Measurements from ENCODE around the gene CAMK2N2.

Gene CAMK2N2

GRCh38 chr3:184239708-184240107 is 21.6 kb downstream of the CAMK2N2 start:
- no peak for DNase-seq

DNA sequence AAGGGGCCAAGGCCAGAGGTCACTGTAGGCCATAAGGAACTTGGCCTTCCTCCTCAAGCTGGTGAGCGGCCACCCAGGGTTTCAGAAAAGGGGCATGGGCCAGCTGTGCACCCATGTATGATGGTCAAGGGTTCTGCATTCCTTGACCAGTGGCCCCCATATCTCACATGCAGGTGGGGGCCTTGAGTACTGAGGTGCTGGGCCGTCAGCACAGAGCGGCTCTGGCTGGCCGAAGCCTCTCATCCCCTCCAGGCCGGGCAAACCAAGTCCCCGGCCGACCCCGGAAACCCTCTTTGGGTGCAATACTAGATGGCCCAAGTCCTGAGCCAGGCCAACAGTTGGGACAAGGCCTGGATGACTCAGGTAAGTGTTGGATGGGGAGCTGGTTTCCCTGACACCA is 22.1 kb downstream of the CAMK2N2 start:
- DNase-seq = no peak

DNA sequence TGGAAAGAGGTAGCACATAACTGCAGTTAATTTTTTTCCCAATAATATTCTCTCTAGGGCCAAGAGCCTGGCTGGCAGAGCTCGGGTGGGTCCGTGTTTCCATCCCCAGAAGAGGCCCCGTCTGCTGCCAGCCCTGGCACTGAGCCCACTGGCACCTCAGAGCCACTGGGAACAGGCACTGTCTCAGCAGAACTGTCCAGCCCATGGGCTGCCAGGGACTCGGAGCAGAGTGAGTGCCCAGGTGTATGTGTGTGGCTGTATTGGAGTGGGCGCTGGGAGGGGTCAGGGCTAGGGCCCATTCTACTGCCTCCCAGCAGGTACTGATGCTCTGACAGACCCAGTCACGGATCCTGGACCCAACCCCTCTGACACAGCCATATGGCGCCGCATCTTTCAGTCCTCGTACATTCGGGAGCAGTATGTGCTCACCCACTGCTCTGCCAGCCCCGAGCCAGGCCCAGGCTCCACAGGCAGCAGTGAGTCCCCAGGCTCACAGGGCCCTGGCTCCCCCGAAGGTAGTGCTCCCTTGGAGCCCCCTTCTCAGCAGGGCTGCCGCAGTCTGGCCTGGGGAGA is 23.0 kb downstream of the CAMK2N2 start:
- no peak for DNase-seq

GRCh38 chr3:184237807-184238206 is 23.5 kb downstream of the CAMK2N2 start:
- no peak for DNase-seq

DNA sequence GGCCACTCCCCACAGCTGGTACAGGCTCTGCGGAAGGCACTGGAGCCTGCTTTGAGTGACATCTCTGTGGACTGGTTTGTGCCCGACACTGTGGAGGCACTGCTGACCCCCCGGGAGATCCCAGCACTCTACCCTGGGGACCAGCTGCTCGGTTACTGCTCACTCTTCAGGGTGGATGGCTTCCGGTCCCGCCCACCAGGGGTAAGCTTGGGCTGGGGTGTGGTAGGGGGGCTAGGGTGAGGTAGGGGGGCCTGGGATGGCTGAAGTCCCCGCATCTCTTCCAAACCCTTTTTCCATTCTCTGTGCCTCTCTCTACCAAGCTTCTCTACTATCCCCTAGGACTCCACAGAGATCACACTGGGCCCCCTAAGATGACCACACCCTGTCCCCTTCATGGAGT is 24.1 kb downstream of the CAMK2N2 start:
- no peak for DNase-seq

DNA sequence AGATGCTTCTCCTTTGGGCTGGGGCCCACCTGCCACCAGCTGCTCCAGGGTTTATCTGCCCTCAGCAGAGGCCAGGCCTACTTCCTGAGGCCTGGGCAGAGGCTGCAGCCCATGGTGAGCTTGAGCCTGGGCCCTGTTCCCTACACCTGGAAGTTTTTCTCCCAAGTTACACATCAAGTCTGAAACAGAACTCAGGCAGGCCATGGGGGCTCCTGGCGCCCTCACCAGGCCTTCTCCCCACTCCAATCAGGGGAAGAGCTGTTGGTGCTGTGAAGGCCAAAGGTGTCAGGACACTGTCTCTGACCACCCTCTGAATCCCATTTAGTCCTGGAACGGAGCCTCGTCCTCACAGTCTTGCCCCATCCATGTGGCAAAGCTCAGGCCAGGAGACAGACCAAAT is 24.7 kb downstream of the CAMK2N2 start:
- no peak for DNase-seq

- DNase-seq = no peak
Observed at GRCh38 chr3:184236033-184236410, 25.3 kb downstream of the CAMK2N2 start.

DNA sequence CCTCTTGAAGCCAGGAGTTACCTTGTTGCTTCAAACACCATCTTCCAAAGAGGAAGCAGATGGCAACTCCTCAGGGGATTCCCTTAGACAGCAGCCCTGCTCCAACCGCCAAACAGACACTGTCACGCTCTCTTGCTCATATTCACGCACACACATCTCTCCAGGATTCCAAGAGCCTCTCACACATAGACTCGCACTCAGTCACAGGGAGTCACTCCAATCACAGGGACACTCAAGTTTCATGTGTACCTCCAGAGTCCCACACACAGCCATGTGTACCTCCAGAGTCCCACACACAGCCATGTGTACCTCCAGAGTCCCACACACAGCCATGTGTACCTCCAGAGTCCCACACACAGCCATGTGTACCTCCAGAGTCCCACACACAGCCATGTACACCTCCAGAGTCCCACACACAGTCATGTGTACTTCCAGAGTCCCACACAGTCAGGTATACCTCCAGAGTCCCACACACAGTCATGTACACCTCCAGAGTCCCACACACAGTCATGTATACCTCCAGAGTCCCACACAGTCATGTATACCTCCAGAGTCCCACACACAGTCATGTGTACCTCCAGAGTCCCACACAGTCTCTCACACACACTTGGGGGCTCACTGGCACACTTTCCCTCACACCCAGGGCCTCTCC is 25.8 kb downstream of the CAMK2N2 start:
- no peak for DNase-seq

DNA sequence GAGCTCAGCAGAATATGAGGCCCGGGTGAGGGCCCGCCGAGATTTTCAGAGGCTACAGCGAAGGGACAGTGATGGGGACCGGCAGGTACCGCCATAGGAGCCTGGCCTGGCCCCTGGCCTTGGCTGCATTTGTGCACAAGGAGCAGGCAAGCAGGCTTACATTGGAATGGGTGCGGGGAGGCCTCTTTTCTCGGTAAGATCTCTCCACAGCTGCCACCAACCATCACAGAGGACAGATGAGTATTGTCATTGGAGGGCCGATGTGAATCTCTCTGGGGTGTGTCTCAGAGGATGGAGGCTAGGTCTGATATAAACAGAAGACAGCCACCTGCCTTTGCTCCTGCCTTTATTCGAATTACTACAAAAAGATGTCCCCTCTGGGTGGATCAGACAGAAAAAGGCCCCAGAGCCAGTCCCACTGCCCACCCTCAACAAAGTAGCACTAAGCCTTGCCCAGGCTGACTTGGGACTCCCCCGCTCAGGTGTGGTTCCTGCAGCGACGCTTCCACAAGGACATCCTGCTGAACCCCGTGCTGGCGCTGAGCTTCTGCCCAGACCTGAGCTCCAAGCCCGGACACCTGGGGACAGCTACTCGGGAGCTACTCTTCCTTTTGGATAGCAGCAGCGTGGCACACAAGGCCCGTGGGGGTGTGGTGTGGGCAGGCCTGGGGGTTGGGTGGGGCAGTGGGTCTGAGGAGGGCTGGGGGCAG is 26.5 kb downstream of the CAMK2N2 start:
- DNase-seq = no peak

DNA sequence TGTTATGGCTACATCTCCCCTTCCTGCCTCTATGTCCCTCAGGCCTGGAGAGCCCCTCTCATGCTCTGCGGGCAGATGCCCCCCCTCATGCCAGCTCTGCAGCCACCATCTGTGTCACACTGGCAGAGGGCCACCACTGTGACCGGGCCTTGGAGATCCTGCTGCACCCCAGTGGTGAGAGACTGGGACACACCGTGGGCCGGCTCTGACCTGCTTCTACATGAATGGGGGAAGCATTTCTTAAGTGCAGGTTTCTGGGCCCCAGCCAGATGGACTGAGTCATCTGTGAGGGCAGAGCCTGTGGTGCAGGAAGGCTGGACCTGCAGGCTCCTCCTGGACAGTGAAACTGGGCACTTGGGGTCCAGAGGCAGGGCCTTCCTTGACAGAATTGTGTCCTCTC is 27.1 kb downstream of the CAMK2N2 start:
- DNase-seq = peak; percentile 63

DNA sequence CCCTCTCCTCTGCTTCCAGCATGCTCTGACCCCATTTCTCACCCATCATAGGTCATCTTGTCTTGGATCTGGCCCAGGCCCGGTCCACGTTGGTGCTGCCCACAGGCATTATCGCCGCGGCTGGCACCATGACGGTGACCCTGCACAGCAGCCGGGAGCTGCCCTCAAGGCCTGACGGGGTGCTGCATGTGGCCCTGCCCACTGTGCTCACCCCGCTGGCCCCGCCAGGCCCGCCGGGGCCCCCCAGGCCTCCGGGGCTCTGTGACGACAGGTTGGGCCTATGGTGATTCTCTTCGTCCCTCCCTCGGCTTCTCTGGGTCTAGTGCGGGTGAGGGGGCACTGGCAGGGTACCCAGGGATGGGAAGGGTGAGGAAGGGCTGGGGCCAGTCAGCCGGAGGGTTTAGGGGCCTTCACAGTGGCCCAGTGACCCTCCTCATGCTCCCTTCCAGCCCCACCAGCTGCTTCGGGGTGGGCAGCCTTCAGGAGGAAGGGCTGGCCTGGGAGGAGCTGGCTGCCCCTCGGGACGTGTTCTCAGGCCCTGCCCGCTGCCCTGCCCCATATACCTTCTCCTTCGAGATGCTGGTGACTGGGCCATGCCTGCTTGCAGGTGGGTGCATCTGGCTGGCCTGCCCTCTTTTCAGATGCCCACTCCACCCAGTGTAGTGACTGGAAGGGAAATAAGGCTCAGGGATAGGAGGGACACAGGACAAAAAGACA is 28.1 kb downstream of the CAMK2N2 start:
- DNase-seq = no peak

- no peak for DNase-seq
Observed at GRCh38 chr3:184231671-184232070, 29.7 kb downstream of the CAMK2N2 start.

DNA sequence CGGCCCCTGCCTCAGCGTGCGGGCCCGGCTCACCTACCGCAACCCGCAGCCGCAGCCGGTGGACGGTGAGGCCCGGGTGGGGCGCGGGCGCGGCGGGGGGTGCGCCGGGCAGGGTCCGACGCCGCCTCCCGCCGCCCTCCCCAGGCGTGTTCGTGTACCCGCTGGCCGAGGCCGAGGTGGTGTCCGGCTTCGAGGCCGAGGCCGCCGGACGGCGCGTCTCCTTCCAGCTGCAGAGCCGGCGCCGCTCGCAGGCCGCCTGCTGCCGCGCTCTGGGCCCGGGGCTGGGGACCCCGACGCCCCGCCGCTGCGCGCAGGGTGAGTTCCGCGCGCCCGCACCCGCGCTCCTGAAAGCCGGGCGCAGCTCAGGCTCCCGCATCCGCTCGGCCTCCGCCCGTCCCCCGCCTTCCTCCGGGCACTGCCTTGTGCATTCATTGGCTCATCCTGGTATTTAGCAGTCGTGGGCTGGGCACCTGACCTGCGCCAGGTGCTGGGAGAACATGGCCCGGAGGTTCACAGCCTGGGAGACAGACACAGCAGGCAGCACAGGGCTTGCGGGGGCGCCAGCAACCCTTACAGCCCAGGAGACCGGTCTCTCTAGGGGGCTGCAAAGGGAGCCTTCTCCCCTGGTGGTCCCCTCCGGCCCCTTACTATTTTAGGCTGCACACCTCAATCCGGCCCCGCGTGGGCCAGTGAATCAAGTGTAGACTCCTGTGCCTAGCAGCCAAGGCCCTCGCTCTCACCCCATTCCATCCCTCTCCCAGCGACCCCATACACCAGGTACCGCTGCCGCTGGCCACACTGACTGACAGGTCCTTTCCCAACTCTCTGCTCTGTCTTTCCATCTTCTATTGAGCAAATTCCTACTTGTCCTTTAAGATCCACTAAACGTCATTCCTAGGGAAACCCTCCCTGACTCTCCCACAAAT is 30.5 kb downstream of the CAMK2N2 start:
- no peak for DNase-seq

DNA sequence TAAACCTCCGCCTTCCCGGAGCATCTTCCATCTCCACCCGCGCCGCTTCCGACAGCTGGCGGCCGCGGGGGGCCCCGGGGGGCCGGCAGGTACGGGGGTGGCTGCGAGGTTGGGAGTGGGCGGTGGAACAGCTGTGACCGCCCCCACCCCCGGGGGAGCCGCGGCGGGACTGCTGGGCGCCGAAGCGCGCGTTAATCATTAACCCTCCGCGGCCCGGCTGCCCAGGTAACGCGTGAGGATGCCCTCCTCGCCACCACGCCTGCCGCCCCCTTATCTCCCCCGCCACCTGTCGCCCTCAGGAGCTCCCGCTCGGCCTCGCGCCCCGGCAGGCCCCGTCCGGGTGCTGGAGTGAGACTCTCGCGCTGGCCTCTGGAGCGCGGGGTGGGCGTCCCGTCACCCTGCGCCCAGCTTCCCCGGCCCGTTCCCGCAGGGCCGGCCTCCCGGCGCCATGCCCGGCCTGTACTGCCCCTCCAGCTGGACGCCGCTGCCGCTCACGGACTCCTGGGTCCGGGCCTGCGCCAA is 31.2 kb downstream of the CAMK2N2 start:
- DNase-seq = peak; percentile 51

- DNase-seq = peak; percentile 79
Observed at GRCh38 chr3:184229394-184230080, 31.8 kb downstream of the CAMK2N2 start, which contains the start of gene VWA5B2. Gene VWA5B2 (plus strand): TSS chr3:184229585. CDS start chr3:184230529, 944 bp downstream.

- no peak for DNase-seq
Observed at GRCh38 chr3:184228376-184229137, 32.8 kb downstream of the CAMK2N2 start.

DNA sequence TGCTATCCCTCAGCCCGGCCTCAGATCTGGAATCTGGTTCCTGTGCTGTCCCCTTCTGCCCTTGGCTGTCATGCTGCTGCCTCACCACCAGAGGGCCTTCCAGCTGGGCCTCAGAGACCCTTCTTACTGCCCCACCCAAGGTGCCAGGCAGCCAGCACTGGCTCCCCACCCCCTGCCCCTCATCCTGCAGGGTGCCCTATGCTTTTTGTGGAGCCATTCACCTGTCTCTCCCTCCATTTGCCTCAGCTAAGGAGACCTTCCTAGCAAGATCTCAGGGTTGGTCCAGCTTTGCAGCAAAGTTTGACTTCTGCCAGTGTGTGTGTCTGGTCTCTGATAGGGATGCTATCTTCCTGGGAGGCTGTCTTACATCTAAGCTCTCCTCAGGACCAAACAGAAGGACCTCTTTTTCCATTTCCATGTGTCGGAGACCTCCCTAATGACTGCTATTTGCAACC is 33.8 kb downstream of the CAMK2N2 start:
- DNase-seq = peak; percentile 73

GRCh38 chr3:184223946-184224345 is 37.4 kb downstream of the CAMK2N2 start:
- DNase-seq = no peak

GRCh38 chr3:184222521-184222920 is 38.8 kb downstream of the CAMK2N2 start:
- no peak for DNase-seq

- DNase-seq = no peak
Observed at GRCh38 chr3:184218814-184219213, 42.5 kb downstream of the CAMK2N2 start.

- DNase-seq = no peak
Observed at GRCh38 chr3:184211718-184212117, 49.6 kb downstream of the CAMK2N2 start.
